Glomerular endothelial cell (primary cell): ENCODE results near the gene MAML2. TPM values are rescaled to one million over a fixed set of nuclear protein-coding genes. Genes with fewer than 3 reads are reported as not detected.

Experiments
- DNase-seq: peaks from one replicate; pipeline ENCODE4 v3.0.0-alpha.2; 2011; ENCODE audit warnings: low read depth, low spot score; ENCODE audit errors: extremely low read depth
- total RNA-seq: library from RNA; depleted of rRNA; stranded (reverse); fragments of >200 nt; gene quantifications from 2 replicates; pipeline ENCODE4 v1.2.3, GENCODE V29; 2015

Gene MAML2
- total RNA-seq, 1 donor from 2014 or later = 20.0 TPM

DNA sequence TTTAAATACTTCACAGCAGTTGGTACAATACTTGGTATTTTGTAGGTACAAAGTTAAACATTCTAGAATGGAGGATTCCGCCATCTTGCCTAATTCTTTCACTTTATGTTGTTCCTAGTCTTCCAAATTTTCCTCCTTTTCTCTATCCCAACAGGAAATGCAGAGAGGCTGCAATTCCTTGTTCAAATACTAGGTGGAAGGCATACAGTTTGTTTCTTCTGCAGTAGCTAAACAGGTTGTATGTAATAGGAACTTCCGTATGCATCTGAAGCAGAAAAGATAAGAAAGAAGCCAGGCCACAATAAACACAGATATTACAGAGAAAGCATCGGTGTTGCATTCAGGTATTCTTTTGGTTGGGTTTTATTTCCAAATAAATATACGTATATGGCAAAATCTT is 232.7 kb downstream of the MAML2 start:
- DNase-seq = no peak

DNA sequence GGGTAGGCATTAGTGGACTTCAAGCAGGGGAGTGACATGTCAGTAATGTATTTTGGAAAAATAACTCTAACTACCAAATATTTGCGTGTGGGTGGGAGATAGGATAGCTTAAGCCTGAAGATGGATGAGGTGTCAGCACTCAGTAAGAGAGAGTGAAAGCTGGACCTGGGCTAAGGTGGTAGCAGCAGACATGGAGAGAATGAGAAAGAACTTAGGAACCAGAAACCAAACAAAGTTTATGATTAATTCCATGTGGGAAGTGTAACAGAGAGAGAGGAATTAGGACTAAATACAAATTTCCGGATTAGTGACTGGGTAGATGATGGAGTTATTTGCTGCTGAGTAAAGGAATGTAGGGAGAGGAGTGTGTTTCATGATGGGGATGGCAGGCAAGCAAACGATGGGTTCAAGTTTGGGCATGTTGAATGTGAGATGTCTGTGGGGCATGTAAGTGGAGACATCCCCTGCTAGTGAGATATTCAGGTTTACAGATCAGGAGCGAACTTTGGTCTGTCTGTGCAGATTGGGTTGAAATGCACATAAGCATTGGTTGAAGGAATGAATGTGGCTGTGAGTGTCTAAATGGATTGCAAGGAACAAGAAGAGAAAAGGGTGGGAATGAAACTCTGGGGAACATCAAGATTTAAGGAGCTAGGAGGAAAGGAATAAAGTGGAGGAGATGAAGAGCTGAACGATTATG is 233.5 kb downstream of the MAML2 start:
- no peak for DNase-seq

- no peak for DNase-seq
These were observed 235.7 kb downstream of the MAML2 start for GRCh38 chr11:96107143-96107824.

- no peak for DNase-seq
These were observed 236.3 kb downstream of the MAML2 start for GRCh38 chr11:96106645-96107044.

GRCh38 chr11:96105944-96106343 is 237.1 kb downstream of the MAML2 start:
- DNase-seq = no peak

GRCh38 chr11:96105197-96105895 is 237.6 kb downstream of the MAML2 start:
- no peak for DNase-seq

GRCh38 chr11:96104496-96104895 is 238.5 kb downstream of the MAML2 start:
- no peak for DNase-seq

DNA sequence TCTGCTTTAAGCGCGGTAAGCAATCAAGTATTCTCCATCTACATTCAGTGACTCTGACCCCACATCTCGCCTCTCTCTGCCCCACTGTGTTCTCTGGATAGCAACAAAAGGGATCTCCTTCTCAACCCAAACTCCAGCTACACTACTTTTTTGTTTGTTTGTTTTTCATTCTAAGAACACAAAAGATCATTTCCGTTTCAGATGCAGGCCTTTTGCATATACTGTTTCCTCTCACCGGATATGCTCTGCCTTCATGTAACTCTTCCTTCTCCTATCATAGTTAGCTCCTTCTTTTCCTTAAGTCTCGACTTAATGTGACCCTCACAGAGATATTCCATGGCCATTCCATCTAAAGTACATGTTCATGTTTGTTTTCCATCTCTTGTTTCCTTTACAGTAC is 239.3 kb downstream of the MAML2 start:
- DNase-seq = no peak

DNA sequence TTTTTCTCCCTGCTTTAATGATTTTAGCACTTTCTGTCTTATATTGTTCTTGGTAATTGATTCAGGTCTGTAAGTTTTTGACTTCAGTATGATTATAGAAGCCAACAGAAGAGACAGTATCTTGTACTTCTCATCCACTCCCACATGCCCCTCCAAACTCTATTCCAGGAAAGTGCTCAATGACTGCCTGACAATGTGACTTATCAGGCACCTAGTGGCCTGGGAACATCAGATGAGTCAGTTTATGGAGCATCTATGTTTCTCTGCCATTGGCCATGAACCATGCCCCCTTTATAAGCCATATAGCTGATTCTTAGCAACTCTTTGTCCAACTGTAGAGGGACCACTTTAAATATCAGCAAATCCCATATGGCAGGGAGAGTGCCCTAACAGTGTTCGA is 239.9 kb downstream of the MAML2 start:
- DNase-seq = no peak

DNA sequence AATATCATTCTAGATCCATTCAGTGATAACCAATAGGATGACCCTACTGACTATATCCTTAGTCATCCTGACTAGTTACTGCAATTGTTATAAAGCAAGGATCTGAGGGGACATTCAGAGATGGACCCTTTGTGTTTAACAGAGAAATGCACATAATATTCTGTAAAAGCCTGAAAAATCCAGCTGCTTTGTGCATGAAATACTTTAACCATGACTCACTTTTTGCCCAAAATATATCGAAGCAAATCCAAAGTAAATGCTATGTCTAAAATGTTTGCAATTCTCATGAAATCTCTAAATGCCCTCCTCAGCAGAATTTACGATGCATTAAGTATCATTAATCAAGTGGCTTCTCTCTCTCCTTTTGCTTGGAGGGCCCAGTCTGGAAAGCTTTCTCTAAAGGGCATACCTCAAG is 240.3 kb downstream of the MAML2 start:
- no peak for DNase-seq

GRCh38 chr11:96101146-96101545 is 241.8 kb downstream of the MAML2 start:
- DNase-seq = no peak

- DNase-seq = no peak
These were observed 244.3 kb downstream of the MAML2 start for GRCh38 chr11:96098511-96099241.

GRCh38 chr11:96097844-96098421 is 245.1 kb downstream of the MAML2 start:
- no peak for DNase-seq

GRCh38 chr11:96096360-96096759 is 246.6 kb downstream of the MAML2 start:
- DNase-seq = no peak

GRCh38 chr11:96095884-96096303 is 247.1 kb downstream of the MAML2 start:
- no peak for DNase-seq

- DNase-seq = no peak
These were observed 248.8 kb downstream of the MAML2 start for GRCh38 chr11:96094156-96094555.

DNA sequence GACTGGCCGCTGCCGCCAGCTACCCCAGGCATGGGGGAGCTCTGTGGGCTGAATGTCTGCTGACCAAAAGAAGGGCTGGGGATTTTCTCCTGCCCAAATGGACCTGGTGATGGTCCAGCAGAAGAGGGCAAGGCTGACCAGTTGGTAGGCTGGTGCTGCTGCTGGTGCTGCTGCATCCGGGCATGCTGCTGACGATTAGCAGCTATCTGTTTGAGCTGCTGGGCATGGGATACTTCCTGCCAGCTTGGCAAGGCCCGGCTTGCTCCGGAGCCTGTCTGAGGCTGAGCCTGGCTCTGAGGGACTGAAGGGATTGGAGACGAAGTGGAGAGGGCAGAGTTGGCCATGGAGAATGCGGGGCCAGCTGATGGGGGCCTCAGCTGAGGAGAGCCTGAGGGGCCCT is 250.5 kb downstream of the MAML2 start:
- no peak for DNase-seq

DNA sequence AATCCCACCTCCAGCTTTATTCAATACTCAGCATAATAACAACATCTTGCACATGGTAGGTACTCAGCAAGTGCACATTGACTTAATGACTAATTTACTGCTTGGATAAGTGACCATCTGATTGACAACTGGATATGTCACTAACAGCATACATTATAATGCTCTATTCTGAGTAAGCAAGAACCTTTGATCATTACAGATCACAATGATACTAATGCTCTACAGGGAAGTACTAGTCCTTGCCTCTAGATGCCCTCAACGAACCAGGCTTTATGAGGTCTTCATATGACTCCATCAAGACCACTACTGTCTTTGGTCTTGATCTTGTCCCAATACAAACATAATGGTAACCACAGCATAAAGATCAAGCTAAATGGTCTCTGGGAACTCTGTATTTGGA is 251.5 kb downstream of the MAML2 start:
- no peak for DNase-seq

GRCh38 chr11:96090711-96091110 is 252.3 kb downstream of the MAML2 start:
- DNase-seq = no peak

- no peak for DNase-seq
These were observed 254.1 kb downstream of the MAML2 start for GRCh38 chr11:96088914-96089313.

DNA sequence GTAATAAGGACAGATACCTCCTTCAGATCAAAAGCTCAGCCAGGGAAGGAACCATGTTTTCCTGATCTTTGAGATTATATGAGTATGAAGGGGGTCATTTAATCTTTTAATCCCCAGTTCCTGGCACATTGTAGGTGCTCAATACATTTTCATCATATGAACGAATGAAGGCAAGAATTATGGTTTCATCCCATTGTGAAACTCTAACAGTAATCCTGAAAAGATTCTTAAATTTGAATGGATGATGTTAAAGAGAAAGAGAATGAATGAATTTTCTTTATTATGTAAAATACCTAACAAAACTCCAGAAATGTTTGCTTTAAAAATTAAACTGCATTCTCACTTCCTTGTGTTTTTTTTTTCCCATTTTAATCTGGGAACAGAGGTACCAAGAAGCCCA is 256.9 kb downstream of the MAML2 start:
- DNase-seq = no peak
